PC-3 (cell line): ENCODE data around the gene BMPR1A.

Experiments
- EZH2 ChIP-seq: fragments of 300-600 bp; sonication (generic); IDR thresholded peaks from one replicate; pipeline ENCODE4 v1.6.1; 2017; ENCODE audit warnings: antibody characterized with exemption, mild to moderate bottlenecking, low read length; ENCODE audit not compliant: unreplicated experiment
- EZH2phosphoT487 ChIP-seq: fragments of 300-600 bp; sonication (generic); IDR thresholded peaks from 2 replicates; pipeline ENCODE4 v1.6.1; 2018; ENCODE audit warnings: mild to moderate bottlenecking, antibody characterized with exemption, low read length, borderline replicate concordance
- TF ChIP-seq, protein P1 (sequence below): fragments of 300-600 bp; sonication (generic); conservative IDR thresholded peaks from 2 replicates; pipeline ENCODE4 v1.5.1; 2017; ENCODE audit warnings: antibody characterized with exemption, low read depth, mild to moderate bottlenecking, low read length

DNA sequence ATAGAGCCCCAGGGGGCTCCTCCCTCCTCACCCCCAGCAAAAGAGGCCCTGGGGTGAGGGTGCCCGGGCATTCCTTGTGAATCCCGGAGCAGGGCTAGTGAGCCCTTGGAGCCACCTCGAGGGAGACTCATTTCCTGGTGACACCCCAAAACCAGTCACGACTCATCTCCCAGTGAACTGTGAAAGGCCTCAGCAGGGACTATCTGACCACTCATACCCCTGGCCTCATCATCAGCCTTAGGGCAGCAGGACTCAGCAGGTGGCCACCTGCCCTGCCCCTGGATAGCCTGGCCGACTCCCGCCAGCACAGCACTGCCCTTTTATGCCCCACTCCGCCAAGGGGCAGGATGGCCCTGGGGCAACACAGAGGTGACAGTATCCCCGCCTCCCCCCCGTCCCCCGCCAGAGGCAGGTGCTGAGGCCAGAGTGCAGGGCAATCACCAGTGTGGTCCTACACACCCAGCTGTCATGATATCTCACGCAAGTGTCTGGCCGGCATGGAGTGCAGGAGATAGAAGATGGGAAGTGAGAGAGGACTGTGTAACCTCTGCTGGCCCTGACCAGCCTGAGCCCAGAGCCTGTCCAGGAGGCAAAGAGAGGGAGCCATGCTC, 205.2 kb downstream of the BMPR1A start:
- TF ChIP-seq, protein P1, sequence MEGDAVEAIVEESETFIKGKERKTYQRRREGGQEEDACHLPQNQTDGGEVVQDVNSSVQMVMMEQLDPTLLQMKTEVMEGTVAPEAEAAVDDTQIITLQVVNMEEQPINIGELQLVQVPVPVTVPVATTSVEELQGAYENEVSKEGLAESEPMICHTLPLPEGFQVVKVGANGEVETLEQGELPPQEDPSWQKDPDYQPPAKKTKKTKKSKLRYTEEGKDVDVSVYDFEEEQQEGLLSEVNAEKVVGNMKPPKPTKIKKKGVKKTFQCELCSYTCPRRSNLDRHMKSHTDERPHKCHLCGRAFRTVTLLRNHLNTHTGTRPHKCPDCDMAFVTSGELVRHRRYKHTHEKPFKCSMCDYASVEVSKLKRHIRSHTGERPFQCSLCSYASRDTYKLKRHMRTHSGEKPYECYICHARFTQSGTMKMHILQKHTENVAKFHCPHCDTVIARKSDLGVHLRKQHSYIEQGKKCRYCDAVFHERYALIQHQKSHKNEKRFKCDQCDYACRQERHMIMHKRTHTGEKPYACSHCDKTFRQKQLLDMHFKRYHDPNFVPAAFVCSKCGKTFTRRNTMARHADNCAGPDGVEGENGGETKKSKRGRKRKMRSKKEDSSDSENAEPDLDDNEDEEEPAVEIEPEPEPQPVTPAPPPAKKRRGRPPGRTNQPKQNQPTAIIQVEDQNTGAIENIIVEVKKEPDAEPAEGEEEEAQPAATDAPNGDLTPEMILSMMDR = no peak
- TF ChIP-seq EZH2 (no peak), EZH2phosphoT487 (no peak)
